HepG2 (cell line): ENCODE measurements around the gene SUPT4H1.

Source experiments
- ADNP ChIP-seq: sonication (generic); formaldehyde crosslinking; IDR thresholded peaks from 2 replicates; pipeline ENCODE4 v1.4.0; 2020; ENCODE audit warnings: missing genetic modification reagents
- CTCF ChIP-seq: sonication (generic); formaldehyde crosslinking; IDR thresholded peaks from 2 replicates; pipeline ENCODE4 v1.5.0; 2020; ENCODE audit warnings: mild to moderate bottlenecking, missing genetic modification reagents, moderate library complexity
- DDIT3 ChIP-seq: sonication (generic); formaldehyde crosslinking; IDR thresholded peaks from 2 replicates; pipeline ENCODE4 v1.4.0; 2020; ENCODE audit warnings: mild to moderate bottlenecking, missing genetic modification reagents
- EHMT2 ChIP-seq: fragments of 200-600 bp; sonication (generic); IDR thresholded peaks from 2 replicates; pipeline ENCODE4 v1.7.0; 2017; ENCODE audit warnings: antibody characterized with exemption, low read depth, low read length, borderline replicate concordance
- FOXJ3 ChIP-seq: sonication (generic); formaldehyde crosslinking; IDR thresholded peaks from 2 replicates; pipeline ENCODE4 v1.4.0; 2020; ENCODE audit warnings: missing genetic modification reagents, mild to moderate bottlenecking, borderline replicate concordance
- RBM39 ChIP-seq: fragments of 200-400 bp; formaldehyde crosslinking; IDR thresholded peaks from one replicate; pipeline ENCODE4 v1.6.1; 2018; ENCODE audit warnings: antibody characterized with exemption, mild to moderate bottlenecking, low read depth, low read length; ENCODE audit not compliant: poor library complexity, severe bottlenecking
- SUZ12 ChIP-seq: fragments of 150-350 bp; IDR thresholded peaks from 2 replicates; pipeline ENCODE4 v1.6.1; 2014; ENCODE audit warnings: low read depth, low read length
- YY1 ChIP-seq: IDR thresholded peaks from 2 replicates; pipeline ENCODE4 v1.6.1; 2011; ENCODE audit warnings: low read length, low read depth, moderate library complexity, mild to moderate bottlenecking; ENCODE audit not compliant: insufficient read depth, insufficient replicate concordance
- ZMAT3 ChIP-seq: sonication (generic); formaldehyde crosslinking; conservative IDR thresholded peaks from 2 replicates; pipeline ENCODE4 v1.7.0; 2021; ENCODE audit warnings: missing genetic modification reagents
- ZNF546 ChIP-seq: sonication (generic); formaldehyde crosslinking; conservative IDR thresholded peaks from 2 replicates; pipeline ENCODE4 v1.8.1; 2023; ENCODE audit warnings: mild to moderate bottlenecking, missing genetic modification reagents
- ZNF639 ChIP-seq: conservative IDR thresholded peaks from 2 replicates; pipeline ENCODE4 v1.6.1; 2018; ENCODE audit warnings: missing genetic modification reagents
- ZNF674 ChIP-seq: sonication (generic); formaldehyde crosslinking; IDR thresholded peaks from 2 replicates; pipeline ENCODE4 v1.5.0; 2020; ENCODE audit warnings: low read depth, mild to moderate bottlenecking, missing genetic modification reagents
- ZNF704 ChIP-seq: sonication (generic); formaldehyde crosslinking; IDR thresholded peaks from 2 replicates; pipeline ENCODE4 v1.8.1; 2023; ENCODE audit warnings: mild to moderate bottlenecking, inconsistent platforms, moderate library complexity, missing genetic modification reagents, borderline replicate concordance

- no peak for TF ChIP-seq CTCF
- no peak for TF ChIP-seq EHMT2
- TF ChIP-seq ZNF704 = no peak
- no peak for TF ChIP-seq FOXJ3
- no peak for TF ChIP-seq DDIT3 (CRISPR knock-in tag)
- TF ChIP-seq YY1 = no peak
- 0 out of 2 replicates have a peak, but pooled peaks have one; percentile 18 for TF ChIP-seq ZMAT3 (CRISPR knock-in tag)
- no peak for TF ChIP-seq ADNP (CRISPR knock-in tag)
- TF ChIP-seq RBM39 = no peak
- no peak for TF ChIP-seq ZNF639 (CRISPR knock-in tag)
- TF ChIP-seq SUZ12 = no peak
- no peak for TF ChIP-seq ZNF674 (CRISPR knock-in tag)
- no peak for TF ChIP-seq ZNF546
Measured at GRCh38 chr17:58370309-58370708, 18.3 kb upstream of the SUPT4H1 start.
